Pons (tissue), 1 donor: Measurements from ENCODE around the gene CACNB2.
"Not testable (repeated sequence)": the region's sequence is repeated elsewhere in the genome, so short reads cannot be mapped to it uniquely, and the experiment has no call there.

ENCODE experiments used
- DNase-seq: peaks from one replicate; pipeline ENCODE4 v3.0.0-alpha.2; 2016; ENCODE audit warnings: low spot score

The CACNB2 gene

DNA sequence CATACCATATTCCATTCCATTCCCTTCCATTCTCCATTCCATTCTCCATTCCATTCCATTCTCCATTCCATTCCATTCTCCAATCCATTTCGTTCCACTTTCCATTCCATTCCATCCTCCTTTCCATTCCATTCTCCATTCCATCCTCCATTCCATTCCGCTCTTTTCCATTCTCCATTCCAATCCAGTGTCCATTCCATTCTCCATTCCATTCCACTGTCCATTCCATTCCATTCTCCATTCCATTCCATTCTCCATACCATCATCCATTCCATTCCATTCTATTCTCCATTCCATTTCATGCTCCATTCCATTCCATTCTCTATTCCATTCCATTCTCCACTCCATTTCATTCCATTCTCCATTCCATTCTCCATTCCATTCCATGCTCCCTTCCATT lies 430.2 kb downstream of the CACNB2 start:
- not testable (repeated sequence) for DNase-seq

GRCh38 chr10:18571076-18571475 lies 430.9 kb downstream of the CACNB2 start:
- DNase-seq = no peak

- no peak for DNase-seq
Measured at GRCh38 chr10:18571780-18572179, 431.6 kb downstream of the CACNB2 start.

DNA sequence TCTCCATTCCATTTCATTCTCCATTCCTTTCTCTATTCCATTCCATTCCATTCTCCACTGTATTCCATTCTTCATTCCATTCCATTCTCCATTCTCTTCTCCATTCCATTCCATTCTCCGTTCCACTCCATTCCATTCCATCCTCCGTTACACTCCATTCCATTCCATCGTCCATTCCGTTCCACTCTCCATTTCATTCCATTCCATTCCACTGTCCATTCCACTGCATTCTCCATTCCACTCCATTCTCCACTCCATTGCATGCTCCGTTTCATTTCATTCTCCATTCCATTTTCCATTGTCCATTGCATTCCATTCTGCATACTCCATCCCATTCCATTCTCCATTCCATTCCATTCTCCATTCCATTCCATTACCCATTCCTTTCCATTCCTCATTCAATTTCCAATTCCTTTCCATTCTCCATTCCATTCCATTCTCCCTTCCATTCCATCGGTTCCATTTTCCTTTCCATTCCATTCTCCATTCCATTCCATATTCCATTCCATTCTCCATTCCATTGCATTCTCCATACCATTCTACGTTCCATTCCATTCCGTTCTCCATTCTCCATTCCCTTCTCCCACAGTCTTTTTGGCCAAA lies 432.8 kb downstream of the CACNB2 start:
- DNase-seq = no peak

GRCh38 chr10:18576586-18576985 lies 436.4 kb downstream of the CACNB2 start:
- DNase-seq = no peak

DNA sequence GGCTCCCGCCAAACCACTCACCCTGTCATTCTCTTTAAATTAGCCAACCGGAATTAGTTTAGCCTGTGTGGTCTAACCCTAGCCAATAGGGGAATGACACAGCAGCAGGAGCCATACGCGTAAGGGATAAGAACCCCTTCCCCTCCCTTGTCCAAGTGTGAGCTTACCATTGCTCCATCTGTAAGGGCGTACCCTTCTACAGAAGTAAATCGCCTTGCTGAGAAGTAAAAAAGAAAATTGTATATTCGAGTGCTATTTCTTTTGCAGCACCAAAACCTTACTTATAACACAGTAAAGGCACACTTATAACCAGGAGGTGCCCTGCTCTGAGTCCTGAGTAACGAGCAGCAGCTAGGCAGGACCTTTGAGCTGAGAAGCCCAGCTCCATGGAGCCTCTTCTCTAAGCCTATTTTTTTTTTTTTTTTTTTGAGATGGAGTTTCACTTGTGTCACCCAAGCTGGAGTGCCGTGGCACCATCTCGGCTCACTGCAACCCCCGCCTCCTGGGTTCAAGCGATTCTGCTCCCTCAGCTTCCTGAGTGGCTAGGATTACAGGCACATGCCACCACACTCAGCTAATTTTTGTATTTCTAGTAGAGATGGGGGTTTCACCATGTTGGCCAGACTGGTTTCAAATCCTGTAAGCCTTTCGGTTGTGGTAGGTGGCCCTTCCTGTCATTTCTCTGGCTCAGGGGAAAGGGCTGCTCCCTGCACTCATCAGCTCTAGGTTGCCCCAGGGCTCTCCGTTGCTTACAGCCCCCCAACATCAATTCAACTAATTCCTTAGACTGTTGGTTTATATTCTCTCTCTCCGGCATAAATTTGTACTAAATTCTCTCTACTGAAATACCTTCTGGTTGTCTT lies 437.8 kb downstream of the CACNB2 start:
- no peak for DNase-seq

GRCh38 chr10:18582803-18583202 lies 442.6 kb downstream of the CACNB2 start:
- DNase-seq = no peak

DNA sequence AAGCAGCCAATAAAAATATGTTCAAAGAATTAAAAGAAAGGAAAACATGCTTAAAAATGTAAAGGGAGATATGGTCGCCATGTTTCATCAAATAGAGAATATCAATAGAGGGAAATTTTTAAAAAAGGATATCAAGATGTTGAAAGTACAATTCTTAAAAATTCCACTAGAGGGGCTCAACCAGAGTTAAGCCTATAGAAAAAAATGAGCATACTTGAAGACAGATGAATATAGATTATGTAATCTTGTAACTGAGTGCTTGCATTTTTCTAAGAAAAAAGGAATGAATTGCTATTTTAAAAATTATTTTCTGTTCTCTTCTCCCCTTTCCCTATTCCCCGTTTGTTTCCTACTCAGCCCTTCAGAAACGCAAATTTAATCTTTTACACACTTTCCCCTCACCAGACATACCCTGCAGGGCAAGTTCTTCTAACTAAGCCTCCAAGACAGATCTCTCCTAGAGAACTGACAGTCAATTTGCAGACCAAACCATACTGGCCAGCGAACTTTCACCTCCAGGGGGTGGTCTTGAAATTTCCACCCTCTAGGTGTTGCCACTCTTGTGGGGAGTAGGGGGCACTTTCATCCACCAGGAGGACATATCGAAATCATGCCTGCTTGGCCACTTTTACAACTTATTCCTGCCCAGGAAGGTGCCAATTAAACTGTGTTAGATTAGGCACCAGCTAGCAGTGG lies 443.5 kb downstream of the CACNB2 start:
- no peak for DNase-seq

DNA sequence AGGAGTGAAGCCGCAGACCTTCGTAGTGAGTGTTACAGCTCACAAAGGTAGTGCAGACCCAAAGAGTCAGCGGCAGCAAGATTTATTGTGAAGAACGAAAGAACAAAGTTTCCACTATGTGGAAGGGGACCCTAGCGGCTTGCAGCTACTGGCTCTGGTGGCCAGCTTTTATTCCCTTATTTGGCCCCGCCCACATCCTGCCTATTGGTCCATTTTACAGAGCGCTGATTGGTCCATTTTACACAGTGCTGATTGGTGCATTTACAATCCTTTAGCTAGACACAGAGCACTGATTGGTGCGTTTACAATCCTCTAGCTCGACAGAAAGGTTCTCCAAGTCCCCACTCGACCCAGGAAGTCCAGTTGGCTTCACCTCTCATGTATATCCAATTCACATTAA lies 446.4 kb downstream of the CACNB2 start:
- DNase-seq = not testable (repeated sequence)

DNA sequence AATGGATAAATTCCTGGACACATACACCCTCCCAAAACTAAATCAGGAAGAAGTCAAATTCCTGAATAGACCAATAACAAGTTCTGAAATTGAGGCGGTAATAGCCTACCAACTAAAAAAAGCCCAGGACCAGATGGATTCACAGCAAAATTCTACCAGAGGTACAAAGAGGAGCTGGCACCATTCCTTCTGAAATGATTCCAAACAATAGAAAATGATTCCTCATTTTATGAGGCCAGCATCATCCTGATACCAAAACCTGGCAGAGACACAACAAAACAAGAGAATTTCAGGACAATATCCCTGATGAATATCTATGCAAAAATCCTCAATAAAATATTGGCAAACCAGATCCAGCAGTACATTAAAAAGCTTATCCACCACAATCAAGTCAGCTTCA lies 450.9 kb downstream of the CACNB2 start:
- not testable (repeated sequence) for DNase-seq
